Neural cell (in vitro differentiated cells): ENCODE measurements around the gene FOXD4.
"Not testable (repeated sequence)": the region's sequence is repeated elsewhere in the genome, so short reads cannot be mapped to it uniquely, and the experiment has no call there.

Experiments
- CTCF ChIP-seq: fragments of 450-650 bp; IDR thresholded peaks from 2 replicates; pipeline ENCODE4 v1.5.1; 2014; ENCODE audit warnings: antibody characterized with exemption, mild to moderate bottlenecking, moderate library complexity; ENCODE audit not compliant: poor library complexity, severe bottlenecking
- EP300 ChIP-seq: fragments of 450-650 bp; conservative IDR thresholded peaks from 2 replicates; pipeline ENCODE4 v1.6.1; 2014; ENCODE audit warnings: antibody characterized with exemption, mild to moderate bottlenecking, moderate library complexity; ENCODE audit not compliant: poor library complexity, severe bottlenecking
- EZH2 ChIP-seq: fragments of 200-600, 300-800 bp; shearing (Covaris generic), sonication (generic); IDR thresholded peaks from 2 replicates; pipeline ENCODE4 v1.6.1; 2014; ENCODE audit warnings: antibody characterized with exemption, low read length, borderline replicate concordance, mild to moderate bottlenecking; ENCODE audit not compliant: insufficient read depth, poor library complexity, severe bottlenecking
- POLR2AphosphoS5 ChIP-seq: IDR thresholded peaks from 2 replicates; pipeline ENCODE4 v1.6.1; 2012
- RAD21 ChIP-seq: fragments of 450-650 bp; conservative IDR thresholded peaks from 2 replicates; pipeline ENCODE4 v1.6.1; 2014; ENCODE audit warnings: antibody characterized with exemption, mild to moderate bottlenecking, moderate library complexity
- REST ChIP-seq: IDR thresholded peaks from 2 replicates; pipeline ENCODE4 v1.6.1; 2012; ENCODE audit warnings: borderline replicate concordance
- SMC3 ChIP-seq: fragments of 450-650 bp; conservative IDR thresholded peaks from 2 replicates; pipeline ENCODE4 v1.6.1; 2014; ENCODE audit warnings: antibody characterized with exemption, mild to moderate bottlenecking, moderate library complexity; ENCODE audit not compliant: poor library complexity
- TAF1 ChIP-seq: IDR thresholded peaks from 2 replicates; pipeline ENCODE4 v1.6.1; 2012; ENCODE audit warnings: low read depth

GRCh38 chr9:73900-74525 lies 44.2 kb downstream of the FOXD4 start:
- not testable (repeated sequence) for TF ChIP-seq POLR2AphosphoS5, CTCF, EZH2, SMC3, TAF1, RAD21, EP300, REST
